ENCODE data around the gene ERVMER34-1.

Gene ERVMER34-1, protein sequence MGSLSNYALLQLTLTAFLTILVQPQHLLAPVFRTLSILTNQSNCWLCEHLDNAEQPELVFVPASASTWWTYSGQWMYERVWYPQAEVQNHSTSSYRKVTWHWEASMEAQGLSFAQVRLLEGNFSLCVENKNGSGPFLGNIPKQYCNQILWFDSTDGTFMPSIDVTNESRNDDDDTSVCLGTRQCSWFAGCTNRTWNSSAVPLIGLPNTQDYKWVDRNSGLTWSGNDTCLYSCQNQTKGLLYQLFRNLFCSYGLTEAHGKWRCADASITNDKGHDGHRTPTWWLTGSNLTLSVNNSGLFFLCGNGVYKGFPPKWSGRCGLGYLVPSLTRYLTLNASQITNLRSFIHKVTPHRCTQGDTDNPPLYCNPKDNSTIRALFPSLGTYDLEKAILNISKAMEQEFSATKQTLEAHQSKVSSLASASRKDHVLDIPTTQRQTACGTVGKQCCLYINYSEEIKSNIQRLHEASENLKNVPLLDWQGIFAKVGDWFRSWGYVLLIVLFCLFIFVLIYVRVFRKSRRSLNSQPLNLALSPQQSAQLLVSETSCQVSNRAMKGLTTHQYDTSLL

DNA sequence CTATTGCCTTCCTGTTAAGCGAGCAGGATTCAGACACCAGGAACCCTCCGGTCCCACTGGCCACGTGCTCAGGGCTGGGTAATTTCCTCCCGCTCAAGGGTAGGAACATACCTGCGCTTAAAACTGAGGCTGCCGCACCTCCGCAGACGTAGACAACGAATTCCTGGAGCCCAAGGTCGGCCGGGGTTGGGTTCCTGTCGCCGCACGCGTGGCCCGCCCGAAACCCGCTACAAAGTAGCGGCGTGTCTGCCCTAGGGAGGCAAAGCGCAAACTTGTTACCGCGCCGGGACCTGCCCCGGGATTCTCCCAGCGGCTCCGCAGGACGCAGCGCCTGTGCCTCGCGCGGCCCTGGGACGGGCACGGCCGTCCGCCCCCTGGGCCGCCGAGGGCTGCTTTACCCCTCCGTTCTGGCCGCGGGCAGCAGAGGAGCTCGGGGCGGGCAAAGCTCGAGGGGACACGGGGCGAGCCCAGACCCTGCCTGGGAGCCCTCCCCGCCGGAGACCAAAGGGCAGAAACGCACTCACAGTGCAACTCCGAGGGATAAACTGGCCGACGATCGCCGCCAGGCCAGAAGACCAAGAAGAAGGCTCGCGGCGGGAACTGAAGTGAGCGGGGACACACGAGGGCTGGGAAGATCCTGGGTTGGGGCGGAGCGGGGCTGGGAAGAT, at the start of gene ERVMER34-1:
TSS of gene ERVMER34-1 (minus strand) at position 607 of the 668 bp plus-strand sequence. CDS start 5,905 bp downstream, outside the sequence.
- Histone ChIP-seq H3K4me3 (no peak within 1 kb of the TSS), H3K27me3 (ENCODE audit: low read depth) (peaks cover 4% of the 10 kb centered on the region; the same call in 1 of the 2 replicates), H3K4me1 (no peaks in the 10 kb centered on the region), H3K36me3 (replicated peaks) (no peaks in the 10 kb centered on the region), H3K9me3 (no peaks in the 10 kb centered on the region)
- in situ Hi-C loops (cut with MboI; ENCODE audit: low sequenced_read_pairs), result no loop called here
- DNase-seq (ENCODE audit: low spot score in 2 of 2), result no peak

DNA sequence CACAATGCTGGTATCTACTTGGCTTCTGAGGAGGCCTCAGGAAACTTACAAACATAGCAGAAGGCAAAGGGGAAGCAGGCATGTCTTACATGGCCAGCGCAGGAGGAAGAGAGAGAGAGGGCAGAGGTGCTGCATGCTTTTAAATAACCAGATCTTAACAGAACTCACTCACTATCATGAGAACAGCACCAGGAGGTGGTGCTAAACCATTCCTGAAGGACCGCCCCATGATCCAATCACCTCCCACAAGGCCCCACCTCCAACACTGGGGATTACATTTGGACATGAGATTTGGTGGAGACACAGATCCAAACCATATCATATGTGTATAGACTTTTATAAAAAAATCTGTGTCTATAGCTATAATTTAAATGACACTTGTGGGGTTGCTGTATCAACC, 48.6 kb upstream of the ERVMER34-1 start:
- in situ Hi-C loops (cut with MboI; ENCODE audit: low sequenced_read_pairs), result no loop called here
- no peaks in the 10 kb centered on the region for H3K4me1 ChIP-seq
- no peak overlapping the region for H3K4me3 ChIP-seq
- H3K36me3 ChIP-seq (replicated peaks), result no peaks in the 10 kb centered on the region
- no peak for DNase-seq (ENCODE audit: low spot score in 2 of 2)
- peaks cover 5% of the 10 kb centered on the region; the same call in 1 of the 2 replicates for H3K27me3 ChIP-seq (ENCODE audit: low read depth)
- no peaks in the 10 kb centered on the region for H3K9me3 ChIP-seq

DNA sequence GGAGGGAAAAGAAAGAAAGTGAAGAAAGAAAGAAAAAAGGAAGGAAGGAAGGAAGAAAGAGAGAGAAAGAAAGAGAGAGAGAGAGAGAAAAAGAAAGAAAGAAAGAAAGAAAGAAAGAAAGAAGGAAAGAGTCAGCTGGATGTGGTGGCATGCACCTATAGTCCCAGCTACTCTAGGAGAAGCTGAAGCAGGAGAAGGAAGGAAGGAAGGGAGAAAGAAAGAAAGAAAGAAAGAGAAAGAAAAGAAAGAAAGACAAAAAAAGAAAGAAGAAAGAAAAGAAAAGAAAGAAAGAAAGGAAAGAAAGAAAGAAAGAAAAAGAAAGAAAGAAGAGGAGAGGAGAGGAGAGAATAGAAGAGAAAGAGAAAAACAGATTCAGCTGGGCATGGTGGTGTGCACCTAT, 44.3 kb upstream of the ERVMER34-1 start:
- Histone ChIP-seq H3K4me1 (no peaks in the 10 kb centered on the region), H3K9me3 (no peaks in the 10 kb centered on the region), H3K36me3 (replicated peaks) (no peaks in the 10 kb centered on the region), H3K4me3 (no peak overlapping the region), H3K27me3 (ENCODE audit: low read depth) (no peaks in the 10 kb centered on the region)
- in situ Hi-C loops (cut with MboI; ENCODE audit: low sequenced_read_pairs), result no loop called here
- no peak for DNase-seq (ENCODE audit: low spot score in 2 of 2)

DNA sequence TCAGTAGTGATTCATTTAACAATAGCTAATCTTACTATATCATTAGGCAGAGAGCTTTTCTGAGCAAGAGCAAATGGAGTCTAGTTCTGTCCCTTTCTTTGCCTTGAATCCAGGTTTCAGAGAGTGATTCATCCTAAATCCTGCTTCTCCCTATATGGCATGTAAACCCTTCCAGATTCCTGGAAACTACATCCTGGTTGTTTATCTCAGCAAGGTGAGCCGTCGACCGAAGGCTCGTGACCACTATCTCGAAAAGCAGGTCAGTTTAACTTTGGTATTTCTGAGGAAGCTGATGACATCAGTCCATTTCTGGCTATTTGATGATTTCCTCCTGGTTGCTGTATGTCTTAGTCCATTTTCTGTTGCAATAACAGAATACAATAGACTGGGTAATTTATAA, 40.7 kb upstream of the ERVMER34-1 start:
- Histone ChIP-seq H3K9me3 (no peaks in the 10 kb centered on the region), H3K4me1 (no peaks in the 10 kb centered on the region; the same call in 1 of the 2 replicates), H3K4me3 (no peak overlapping the region), H3K27me3 (ENCODE audit: low read depth) (no peaks in the 10 kb centered on the region), H3K36me3 (replicated peaks) (no peaks in the 10 kb centered on the region)
- in situ Hi-C loops (cut with MboI; ENCODE audit: low sequenced_read_pairs), result no loop called here
- DNase-seq (ENCODE audit: low spot score in 2 of 2), result no peak

DNA sequence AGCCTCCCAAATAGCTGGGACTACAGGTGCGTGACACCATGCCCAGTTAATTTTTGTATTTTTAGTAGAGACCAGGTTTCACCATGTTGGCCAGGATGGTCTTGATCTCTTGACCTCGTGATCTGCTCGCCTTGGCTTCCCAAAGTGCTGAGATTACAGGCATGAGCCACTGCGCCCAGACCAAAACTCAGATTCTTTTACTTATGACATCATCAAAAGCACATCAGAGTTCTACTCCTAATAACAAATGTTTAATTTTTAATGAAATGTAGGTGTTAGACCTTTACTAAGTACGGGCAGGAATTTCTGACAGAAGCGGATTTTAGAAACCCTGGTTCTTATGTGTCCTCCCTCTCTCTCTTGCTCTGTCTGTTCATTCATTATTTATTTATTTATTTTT, 38.5 kb upstream of the ERVMER34-1 start:
- in situ Hi-C loops (cut with MboI; ENCODE audit: low sequenced_read_pairs), result no loop called here
- Histone ChIP-seq H3K9me3 (no peaks in the 10 kb centered on the region), H3K36me3 (replicated peaks) (no peaks in the 10 kb centered on the region), H3K4me3 (no peak overlapping the region), H3K4me1 (no peaks in the 10 kb centered on the region; the same call in 1 of the 2 replicates), H3K27me3 (ENCODE audit: low read depth) (no peaks in the 10 kb centered on the region)
- DNase-seq (ENCODE audit: low spot score in 2 of 2), result no peak

DNA sequence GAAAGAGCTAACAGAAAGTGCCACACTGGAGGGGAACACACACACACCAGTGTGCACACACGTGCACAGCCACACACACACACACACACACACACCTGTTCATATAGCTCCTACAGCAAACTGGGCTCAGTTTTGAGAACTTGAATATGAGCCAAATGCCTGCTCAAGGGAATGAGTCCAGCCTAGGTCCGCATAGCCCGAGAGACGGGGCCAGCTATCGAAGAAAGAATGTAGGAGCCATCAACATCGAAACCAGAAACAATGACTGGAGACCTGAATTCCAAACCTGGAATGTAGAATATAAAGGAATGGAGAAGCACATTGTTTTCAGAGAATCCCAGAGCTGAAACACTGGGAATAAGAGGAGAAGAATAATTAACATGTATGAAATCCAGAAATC, 37.6 kb upstream of the ERVMER34-1 start:
- in situ Hi-C loops (cut with MboI; ENCODE audit: low sequenced_read_pairs), result no loop called here
- Histone ChIP-seq H3K9me3 (no peaks in the 10 kb centered on the region; the same call in 1 of the 2 replicates), H3K27me3 (ENCODE audit: low read depth) (no peaks in the 10 kb centered on the region), H3K36me3 (replicated peaks) (no peaks in the 10 kb centered on the region), H3K4me3 (no peak overlapping the region), H3K4me1 (no peaks in the 10 kb centered on the region; the same call in 1 of the 2 replicates)
- DNase-seq (ENCODE audit: low spot score in 2 of 2), result no peak

DNA sequence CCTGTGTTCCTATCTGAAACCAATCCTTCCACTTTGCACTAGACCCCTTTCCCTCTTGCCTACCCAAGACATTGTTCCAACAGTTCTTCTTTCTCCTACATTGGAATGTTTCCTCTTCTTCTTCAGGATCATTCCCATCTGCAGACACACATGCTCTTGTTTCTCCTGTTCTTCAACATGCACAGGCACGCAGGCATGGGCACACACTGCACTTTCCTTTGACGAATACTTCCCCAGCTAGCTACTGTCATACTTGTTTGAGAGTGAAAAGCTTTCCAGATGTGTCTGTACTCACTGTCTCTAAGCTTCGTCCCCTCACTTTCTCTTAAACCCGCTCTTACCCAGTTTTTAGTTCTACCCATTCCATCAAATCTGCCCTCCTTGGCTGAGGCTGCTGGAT, 31.8 kb upstream of the ERVMER34-1 start:
- no peaks in the 10 kb centered on the region; the same call in 1 of the 2 replicates for H3K9me3 ChIP-seq
- H3K27me3 ChIP-seq (ENCODE audit: low read depth), result no peaks in the 10 kb centered on the region
- H3K36me3 ChIP-seq (replicated peaks), result no peaks in the 10 kb centered on the region
- in situ Hi-C loops (cut with MboI; ENCODE audit: low sequenced_read_pairs), result no loop called here
- no peaks in the 10 kb centered on the region for H3K4me1 ChIP-seq
- H3K4me3 ChIP-seq, result no peak overlapping the region
- no peak for DNase-seq (ENCODE audit: low spot score in 2 of 2)

DNA sequence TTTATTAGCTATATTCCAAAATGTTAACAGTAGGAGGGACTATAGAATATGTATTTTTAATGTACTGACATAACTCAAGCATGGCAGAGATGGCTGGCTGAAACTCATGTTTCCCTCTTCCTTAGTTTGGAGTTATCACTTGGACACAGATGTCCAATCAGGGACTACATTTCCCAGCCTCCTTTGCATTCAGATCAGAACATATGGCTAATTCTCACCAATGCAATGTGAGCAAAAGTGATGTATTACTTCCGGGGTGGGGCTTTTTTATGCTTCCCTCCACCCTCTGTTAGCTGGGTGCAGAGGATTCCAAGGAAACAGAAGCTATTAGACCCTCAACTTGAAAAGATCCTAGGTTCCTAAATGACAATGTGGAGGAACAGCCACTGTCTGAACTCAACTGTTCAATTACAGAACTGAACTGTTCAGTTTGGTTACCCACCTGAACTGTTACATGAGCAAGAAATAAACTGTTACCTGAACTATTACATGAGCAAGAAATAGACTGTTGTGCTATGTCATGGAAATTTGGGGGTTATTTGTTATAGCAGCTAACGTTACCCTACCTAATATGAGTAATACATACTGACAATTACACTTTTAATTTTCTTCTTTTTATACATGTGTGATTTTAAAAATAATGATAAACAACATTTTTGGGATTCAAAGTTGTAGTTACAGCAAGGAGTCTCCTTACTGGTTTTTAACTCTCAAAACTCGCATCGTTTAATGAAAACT, 29.6 kb upstream of the ERVMER34-1 start:
- Histone ChIP-seq H3K4me1 (no peaks in the 10 kb centered on the region), H3K27me3 (ENCODE audit: low read depth) (no peaks in the 10 kb centered on the region), H3K9me3 (no peaks in the 10 kb centered on the region; the same call in 1 of the 2 replicates), H3K36me3 (replicated peaks) (no peaks in the 10 kb centered on the region), H3K4me3 (no peak overlapping the region)
- peak in 1 of 2 experiments; percentile 9 for DNase-seq (ENCODE audit: low spot score in 2 of 2)
- in situ Hi-C loops (cut with MboI; ENCODE audit: low sequenced_read_pairs), result no loop called here

DNA sequence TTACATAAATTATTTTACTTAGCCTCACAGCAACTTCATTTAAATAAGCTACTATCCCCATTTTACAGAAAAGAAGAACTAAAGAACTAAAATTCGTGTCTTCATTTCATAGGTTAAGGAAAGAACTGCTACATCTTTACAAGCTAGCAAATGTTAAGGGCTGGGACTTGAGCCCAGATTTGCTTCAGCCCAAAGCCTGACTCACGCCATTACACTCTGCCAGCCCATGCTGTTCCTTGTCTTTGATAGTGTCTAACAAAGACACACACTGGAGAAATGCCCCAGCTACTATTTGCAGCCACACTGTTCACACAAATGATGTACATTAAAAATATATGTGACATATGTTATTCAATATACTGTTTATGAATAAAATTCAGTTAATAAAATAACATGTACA, 29.0 kb upstream of the ERVMER34-1 start:
- no peak for DNase-seq (ENCODE audit: low spot score in 2 of 2)
- no peaks in the 10 kb centered on the region for H3K36me3 ChIP-seq (replicated peaks)
- no peaks in the 10 kb centered on the region; the same call in 1 of the 2 replicates for H3K9me3 ChIP-seq
- in situ Hi-C loops (cut with MboI; ENCODE audit: low sequenced_read_pairs), result no loop called here
- no peak overlapping the region for H3K4me3 ChIP-seq
- no peaks in the 10 kb centered on the region for H3K27me3 ChIP-seq (ENCODE audit: low read depth)
- H3K4me1 ChIP-seq, result no peaks in the 10 kb centered on the region

DNA sequence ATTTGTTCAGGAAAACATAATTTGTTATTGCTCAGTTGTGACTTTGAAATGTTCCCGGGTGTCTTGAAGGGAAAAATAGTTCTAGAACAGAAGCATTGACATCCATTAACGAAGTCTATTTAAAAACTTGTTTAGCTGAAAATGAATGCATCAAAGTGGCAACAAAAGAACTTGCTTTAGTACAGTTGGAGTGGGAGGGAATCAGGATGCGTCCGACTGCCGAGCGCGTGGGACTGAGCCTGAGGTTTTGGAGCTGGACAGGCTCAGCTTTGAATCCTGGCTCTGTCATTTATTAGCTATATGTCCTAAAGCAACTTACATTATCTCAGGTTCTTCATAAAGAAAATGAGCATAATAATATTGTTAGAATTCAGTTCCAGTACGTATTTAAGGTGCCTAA, 9.0 kb upstream of the ERVMER34-1 start:
- Histone ChIP-seq H3K4me3 (no peak overlapping the region), H3K27me3 (ENCODE audit: low read depth) (peaks cover 4% of the 10 kb centered on the region; the same call in 1 of the 2 replicates), H3K4me1 (no peaks in the 10 kb centered on the region), H3K9me3 (no peaks in the 10 kb centered on the region), H3K36me3 (replicated peaks) (no peaks in the 10 kb centered on the region)
- in situ Hi-C loops (cut with MboI; ENCODE audit: low sequenced_read_pairs), result no loop called here
- DNase-seq (ENCODE audit: low spot score in 2 of 2), result no peak

DNA sequence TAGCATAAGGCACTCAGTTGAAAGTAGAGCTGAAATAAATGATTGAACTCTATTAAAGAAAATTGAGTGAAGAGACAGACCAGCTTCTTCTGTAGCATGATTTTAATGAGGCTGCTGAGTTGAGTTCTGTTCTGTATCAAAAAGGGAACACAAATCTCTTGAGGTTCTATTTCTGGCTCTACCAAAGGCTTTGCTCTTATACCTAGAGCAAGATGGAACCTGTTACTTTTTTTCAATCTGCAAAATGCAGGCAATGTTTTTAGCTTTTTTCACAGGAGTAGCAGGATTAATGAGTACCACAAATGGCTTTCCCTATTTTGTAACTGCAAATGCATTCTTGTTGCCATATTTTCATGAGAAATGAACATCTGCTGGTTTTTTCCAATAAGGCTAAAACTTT, 4.2 kb upstream of the ERVMER34-1 start:
- no peak for DNase-seq (ENCODE audit: low spot score in 2 of 2)
- H3K36me3 ChIP-seq (replicated peaks), result no peaks in the 10 kb centered on the region
- no peaks in the 10 kb centered on the region for H3K9me3 ChIP-seq
- H3K4me1 ChIP-seq, result no peaks in the 10 kb centered on the region
- H3K4me3 ChIP-seq, result no peak overlapping the region
- H3K27me3 ChIP-seq (ENCODE audit: low read depth), result peaks cover 4% of the 10 kb centered on the region; the same call in 1 of the 2 replicates
- in situ Hi-C loops (cut with MboI; ENCODE audit: low sequenced_read_pairs), result no loop called here

DNA sequence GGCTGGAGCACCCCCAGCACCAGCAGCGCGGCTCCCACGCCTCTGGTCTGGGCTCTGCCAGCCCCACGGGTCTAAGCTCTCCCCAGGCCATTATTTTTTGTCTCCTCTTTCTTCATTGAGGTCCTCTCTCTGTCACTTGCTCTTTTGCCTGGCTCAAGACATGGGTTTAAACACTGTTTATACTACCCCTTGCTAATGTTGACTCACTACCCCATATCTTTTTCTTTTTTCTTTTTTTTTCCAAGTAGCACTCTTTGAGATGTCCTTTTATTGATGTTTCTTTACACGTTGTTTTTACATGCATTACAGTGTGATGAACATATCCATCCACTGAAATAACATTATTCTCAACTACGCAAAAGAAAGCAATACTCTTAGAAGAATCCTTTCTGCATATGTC, 1.7 kb upstream of the ERVMER34-1 start:
- Histone ChIP-seq H3K4me3 (no peak overlapping the region), H3K9me3 (no peaks in the 10 kb centered on the region), H3K36me3 (replicated peaks) (no peaks in the 10 kb centered on the region), H3K27me3 (ENCODE audit: low read depth) (peaks cover 4% of the 10 kb centered on the region; the same call in 1 of the 2 replicates), H3K4me1 (no peaks in the 10 kb centered on the region)
- DNase-seq (ENCODE audit: low spot score in 2 of 2), result no peak
- in situ Hi-C loops (cut with MboI; ENCODE audit: low sequenced_read_pairs), result no loop called here

DNA sequence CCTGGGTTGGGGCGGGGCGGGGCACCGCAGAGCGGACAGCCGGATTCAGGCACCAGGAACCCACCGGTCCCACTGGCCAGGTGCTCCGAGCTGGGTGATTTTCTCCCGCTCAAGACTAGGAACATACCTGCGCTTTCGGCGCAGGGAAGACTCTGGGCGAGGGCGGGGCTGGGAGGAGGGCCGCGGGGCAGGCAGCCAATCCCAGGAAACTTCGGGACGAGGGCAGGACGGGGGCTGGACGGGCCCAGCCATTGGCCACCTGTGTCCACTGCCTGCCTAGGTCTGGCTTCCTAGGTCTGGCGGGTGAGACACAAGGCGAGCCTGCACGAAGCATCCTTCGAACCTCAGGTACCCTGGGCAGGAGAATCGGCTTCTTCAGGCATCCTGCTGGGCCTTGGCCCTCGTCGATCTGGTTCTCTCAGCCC, 274 bp upstream of the ERVMER34-1 start:
- peaks cover 4% of the 10 kb centered on the region; the same call in 1 of the 2 replicates for H3K27me3 ChIP-seq (ENCODE audit: low read depth)
- no peaks in the 10 kb centered on the region for H3K4me1 ChIP-seq
- no peaks in the 10 kb centered on the region for H3K9me3 ChIP-seq
- in situ Hi-C loops (cut with MboI; ENCODE audit: low sequenced_read_pairs), result no loop called here
- no peak for DNase-seq (ENCODE audit: low spot score in 2 of 2)
- no peaks in the 10 kb centered on the region for H3K36me3 ChIP-seq (replicated peaks)
- no peak overlapping the region for H3K4me3 ChIP-seq
